Measurements from ENCODE around the gene ZBTB42.
A peak's percentile ranks its signal among the peaks of the same experiment; 100 is the strongest.
"Not testable (repeated sequence)": the region's sequence is repeated elsewhere in the genome, so short reads cannot be mapped to it uniquely, and the experiment has no call there.

ZBTB42 gene

GRCh38 chr14:104813286-104813685 is 12.4 kb downstream of the ZBTB42 start:
- DNase-seq = no peak

GRCh38 chr14:104814701-104815100 is 13.8 kb downstream of the ZBTB42 start:
- DNase-seq = not testable (repeated sequence)

- DNase-seq = no peak
These were observed 15.6 kb downstream of the ZBTB42 start for GRCh38 chr14:104816616-104816884.

- DNase-seq = no peak
These were observed 17.2 kb downstream of the ZBTB42 start for GRCh38 chr14:104817930-104818713.

DNA sequence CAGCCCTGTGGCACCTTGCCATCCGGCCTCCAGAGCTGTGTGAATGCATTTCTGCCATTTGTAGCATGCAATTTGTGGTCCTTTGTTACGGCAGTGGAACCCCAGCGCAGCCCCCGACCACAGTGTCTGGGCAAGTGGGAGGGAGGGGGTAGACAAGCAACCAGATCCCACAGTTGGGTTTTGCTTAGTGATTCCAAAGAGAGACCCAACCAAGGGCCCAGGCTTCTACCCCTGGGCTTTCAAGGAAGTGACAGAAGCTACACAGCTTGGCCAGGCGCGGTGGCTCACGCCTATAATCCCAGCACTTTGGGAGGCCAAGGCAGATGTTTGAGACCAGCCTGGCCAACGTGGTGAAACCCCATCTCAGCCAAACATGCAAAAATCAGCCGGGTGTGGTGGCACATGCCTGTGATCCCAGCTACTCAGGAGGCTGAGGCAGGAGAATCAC is 17.8 kb downstream of the ZBTB42 start:
- no peak for DNase-seq

GRCh38 chr14:104819361-104819781 is 18.5 kb downstream of the ZBTB42 start:
- no peak for DNase-seq

DNA sequence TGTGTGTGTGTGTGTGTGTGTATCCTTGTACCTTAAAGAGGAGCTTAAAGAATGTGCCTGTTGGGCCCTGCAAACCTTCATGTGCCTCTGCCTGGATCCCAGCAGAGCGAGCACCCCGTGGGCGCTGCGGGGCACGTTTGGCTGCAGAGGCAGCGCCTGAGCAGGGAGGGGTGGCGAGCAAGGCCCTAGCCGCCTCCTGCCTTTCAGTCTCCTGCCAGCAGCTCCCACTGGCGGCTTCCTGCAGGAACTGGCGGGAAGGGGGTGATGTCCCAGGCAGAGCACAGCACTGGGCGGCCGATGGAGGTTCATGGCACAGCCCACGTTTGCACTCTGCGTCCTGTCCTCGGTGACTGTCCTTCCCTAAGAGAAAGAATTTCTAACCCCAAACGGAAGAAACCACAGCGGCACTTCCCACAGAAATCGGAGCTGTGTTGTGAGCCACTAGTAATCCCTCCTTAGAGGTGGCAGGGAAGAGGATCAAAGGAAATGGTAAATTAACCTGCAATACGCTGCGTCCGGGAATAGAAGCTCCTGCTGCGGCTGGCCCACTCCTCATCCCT is 19.8 kb downstream of the ZBTB42 start:
- DNase-seq = no peak

DNA sequence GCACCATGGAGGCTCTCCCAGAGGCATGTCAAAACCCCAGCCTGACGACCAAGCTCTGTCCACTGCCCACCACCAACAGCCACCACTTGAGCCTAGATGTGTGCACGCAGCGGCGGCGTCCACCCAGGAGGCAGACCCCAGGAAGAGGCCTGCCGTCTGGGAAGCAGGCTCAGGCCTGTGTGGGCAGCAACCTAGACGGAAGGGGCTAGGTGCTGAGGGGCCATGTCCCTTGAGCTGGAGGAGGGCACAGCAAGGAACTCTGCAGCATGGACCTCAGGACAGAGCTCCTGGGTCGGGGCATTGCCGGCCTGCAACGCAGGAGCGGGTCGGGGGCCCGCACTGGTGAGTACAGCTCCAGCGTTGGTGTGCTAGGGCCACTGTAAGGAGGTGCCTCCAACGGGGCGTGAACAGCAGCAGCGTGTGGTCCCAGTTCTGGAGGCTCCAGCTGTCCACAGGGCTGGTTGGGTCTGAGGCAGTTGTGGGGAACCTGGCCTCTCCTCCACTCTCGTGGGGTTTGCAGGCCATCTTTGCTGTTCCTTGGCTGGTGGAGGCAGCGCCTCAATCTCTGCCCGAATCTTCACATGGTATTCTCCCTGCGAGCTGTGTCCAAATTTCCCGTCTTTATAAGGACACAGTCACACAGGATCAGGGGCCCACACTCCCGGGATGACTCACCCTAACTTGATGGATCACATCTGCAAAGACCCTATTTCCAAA is 20.5 kb downstream of the ZBTB42 start:
- DNase-seq = no peak

GRCh38 chr14:104821971-104822608 is 21.2 kb downstream of the ZBTB42 start:
- no peak for DNase-seq

GRCh38 chr14:104822821-104823615 is 22.1 kb downstream of the ZBTB42 start:
- DNase-seq = no peak

DNA sequence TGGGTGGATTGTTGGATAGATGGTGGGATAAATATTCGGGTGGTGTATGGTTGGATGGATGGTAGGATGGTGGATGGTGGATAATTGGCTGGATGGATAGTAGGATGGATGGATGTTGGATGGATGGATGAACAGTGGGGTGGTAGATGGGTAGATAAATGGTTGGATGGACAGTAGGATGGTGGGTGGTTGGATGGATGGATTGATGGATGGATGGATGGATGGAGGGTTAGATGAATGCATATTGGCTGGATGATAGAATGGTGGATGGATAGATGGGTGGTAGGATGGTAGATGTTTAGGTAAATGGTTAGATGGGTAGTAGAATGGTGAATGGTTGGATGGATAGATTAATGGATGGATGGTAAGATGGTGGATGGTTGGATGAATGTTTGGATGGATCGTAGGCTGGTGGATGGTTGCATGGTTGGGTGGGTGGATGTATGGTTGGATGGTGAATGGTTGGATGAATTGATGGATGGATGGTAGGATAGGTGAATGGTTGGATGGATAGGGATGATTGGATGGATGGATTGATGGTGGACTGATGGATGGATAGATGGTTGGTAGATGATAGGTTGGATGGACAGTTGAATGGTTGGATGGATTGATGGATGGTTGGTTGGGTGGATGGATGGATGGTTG is 23.6 kb downstream of the ZBTB42 start:
- DNase-seq = no peak

DNA sequence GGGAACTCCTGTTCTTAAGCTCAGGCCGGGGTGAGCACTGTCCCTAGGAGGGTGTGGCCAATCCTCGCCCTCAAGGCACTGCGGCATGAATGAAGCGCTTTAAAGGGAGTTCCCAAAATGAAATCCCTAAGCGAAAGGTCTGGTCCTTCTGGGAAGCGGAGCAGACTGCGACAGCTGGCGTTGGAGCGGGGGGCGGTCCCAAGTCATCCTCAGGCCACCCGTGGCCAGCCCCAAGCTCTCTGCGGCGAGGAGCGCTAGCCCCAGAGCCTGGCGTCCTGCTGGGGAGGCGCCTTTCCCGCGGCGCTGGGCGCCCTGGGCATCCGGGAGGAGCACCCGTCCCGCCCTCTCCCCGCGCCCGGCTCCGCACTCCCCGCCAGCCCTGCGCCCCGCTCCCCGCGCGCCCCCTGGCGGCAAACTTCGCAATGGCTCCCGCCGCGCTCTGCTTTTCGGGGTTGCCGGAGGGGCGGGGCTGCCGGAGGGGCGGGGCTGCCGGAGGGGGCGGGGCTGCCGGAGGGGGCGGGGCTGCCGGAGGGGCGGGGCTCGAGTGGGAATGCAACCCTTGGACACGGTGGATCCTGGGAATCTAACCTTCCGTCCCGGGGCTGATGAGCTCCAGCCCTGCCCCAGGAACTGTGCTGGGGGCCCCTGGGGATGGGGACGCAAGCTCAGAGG is 25.4 kb downstream of the ZBTB42 start:
- peak; percentile 62 for DNase-seq

DNA sequence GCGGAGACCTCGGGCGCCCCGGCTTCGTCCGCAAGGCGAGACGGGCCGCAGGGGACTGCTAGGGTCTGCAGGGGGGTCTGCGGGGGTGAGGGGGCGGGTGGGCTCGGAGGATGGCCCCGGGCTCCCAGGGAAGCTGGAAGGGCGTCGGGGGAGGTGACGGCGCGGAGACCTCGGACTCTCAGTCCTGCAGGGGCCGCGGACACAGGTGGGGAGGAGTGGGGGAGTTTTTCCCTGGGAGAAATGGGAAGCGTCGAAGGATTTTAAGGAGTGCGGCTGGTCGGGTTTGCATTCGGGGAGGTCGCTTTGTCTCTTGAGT is 25.9 kb downstream of the ZBTB42 start:
- DNase-seq = no peak

DNA sequence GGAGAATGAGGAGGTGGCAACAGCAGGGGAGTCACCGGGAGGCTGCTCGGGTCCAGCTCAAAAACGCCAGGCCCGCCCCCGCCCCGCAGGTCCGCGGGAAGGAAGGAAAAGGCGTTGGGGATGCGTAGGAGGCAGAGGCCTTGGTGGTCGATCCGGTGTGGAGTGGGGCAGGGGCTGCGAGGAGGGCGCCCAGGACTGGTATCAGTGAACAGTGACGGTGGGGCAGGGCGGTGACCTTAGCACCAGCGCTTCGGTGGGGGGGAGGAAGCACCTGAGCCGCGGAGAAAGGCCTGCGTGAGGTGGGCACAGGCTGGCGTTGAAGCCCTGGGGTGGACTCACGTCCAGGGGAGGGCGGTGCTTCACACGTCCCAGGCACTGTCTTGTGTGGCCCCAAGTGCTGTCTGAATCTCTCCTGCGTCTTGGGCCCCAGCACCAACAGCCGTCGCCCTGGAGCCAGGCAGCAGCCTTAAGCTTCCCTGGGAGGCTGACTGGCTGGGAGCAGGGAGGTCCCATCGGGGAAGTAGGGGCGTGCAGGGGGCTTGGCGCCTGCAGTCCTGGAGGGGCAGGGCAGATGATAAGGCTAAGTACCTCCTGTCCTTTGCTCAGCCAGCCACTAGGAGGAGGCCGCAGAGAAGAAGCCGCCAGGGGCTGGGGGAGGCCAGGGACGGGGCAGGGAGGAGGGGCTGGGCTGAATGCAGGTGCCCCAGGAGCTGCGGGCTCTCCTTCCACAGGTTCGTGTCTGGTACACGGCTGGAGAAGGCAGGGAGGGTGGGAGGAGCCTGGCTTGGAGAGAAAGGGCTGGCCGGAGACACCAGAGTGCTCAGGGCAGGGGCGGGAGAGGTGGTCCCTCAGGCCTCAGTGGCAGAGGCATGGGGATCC is 26.5 kb downstream of the ZBTB42 start:
- no peak for DNase-seq

DNA sequence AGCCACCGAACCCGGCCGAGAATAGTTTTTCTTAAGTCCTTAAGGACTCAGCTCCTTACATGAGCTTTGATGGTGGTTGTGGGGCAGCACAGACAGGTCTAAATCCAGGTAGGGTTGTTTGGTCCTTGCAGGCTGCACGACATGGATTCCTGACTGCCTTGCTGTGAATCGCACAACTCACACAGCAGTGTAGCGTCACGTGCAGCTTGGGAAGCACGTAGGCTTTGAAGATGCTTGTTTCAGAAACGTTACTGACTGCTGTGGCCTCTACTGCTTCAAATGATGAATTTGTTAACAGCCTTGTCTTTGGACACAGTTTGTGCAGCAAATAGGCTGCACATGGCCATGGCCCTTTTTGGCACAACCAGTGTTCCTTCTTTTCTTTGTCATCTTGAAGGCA is 29.9 kb downstream of the ZBTB42 start:
- no peak for DNase-seq

GRCh38 chr14:104836171-104836935 is 35.5 kb downstream of the ZBTB42 start:
- not testable (repeated sequence) for DNase-seq

DNA sequence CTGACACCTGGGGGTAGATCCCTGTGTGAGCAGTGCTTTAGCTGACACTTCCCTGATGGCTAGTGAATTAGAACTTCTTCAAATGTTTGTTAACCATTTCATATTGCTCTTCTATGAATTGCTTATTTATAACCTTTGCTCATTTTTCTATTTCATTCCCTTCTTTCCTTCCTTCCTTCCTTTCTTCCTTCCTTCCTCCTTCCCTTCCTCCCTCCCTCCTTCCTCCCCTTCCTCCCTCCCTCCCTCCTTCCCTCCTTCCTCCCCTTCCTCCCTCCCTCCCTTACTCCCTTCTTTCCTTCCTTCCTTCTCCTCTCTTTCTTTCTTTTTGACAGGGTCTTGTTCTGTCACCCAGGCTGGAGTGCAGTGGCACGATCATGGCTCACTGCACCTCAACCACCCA is 40.8 kb downstream of the ZBTB42 start:
- DNase-seq = no peak

DNA sequence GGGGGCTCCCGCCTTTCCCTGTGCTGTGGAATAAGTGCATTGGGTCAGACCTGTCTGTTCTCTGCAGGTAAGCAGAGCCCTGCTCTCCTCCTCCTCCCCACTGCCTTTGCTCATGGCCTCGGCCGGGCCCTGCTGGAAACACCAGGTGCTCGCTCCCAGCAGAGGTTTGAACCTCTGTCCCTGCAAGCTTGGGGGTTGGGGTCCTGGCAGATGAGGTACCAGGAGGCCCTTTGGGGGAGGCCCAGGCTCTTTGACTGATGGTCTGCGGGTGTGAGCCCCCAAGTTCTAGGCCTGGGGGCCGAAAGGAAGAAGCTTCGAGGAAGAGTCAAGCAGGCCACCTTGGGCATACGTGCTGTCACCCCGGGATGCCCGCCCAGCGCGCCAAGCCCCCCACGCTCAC is 42.1 kb downstream of the ZBTB42 start:
- no peak for DNase-seq

GRCh38 chr14:104843442-104844305 is 42.8 kb downstream of the ZBTB42 start:
- no peak for DNase-seq

All from NCI-H1092 (cell line).